Fibroblast of peridontal ligament (primary cell): Measurements from ENCODE around the gene THEMIS2.
"Not testable (repeated sequence)": the region's sequence is repeated elsewhere in the genome, so short reads cannot be mapped to it uniquely, and the experiment has no call there.

Experiments
- DNase-seq: peaks from one replicate; pipeline ENCODE4 v3.0.0-alpha.2; 2010; ENCODE audit errors: extremely low read depth

The THEMIS2 gene

DNA sequence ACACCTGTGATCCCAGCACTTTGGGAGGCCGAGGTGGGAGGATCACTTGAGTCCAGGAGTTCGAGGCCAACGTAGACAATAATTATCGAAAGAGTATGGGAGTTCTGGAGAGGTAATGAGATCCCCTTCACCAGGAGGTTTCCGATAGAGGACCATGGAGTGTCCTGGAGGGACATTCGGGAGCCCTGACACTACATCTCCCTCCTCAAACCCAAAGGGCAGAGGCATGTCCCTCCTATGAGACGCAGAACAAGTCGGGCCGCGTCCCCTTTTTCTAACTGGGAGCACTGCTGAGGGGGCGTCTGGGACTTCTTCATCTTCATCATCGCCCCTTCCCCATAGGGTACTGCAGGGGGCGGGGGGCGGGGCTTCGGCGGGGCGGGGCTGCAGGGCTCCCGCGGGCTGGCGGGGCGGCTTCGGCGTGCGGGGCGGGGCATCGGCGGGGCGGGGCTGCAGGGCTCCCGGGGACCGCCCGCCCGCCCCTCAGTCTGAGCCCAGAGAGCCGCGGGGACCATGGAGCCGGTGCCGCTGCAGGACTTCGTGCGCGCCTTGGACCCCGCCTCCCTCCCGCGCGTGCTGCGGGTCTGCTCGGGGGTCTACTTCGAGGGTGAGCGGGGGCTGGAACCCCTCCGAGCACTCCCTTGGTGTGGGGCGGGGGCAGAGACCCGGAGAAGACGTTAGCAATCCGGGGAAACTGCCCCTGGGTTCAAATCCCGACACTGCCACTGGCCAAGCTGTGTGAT, at the start of gene THEMIS2:
Gene THEMIS2 (plus strand): TSS at position 486 of the 743 bp plus-strand sequence. CDS start 28 bp downstream, at position 514.
- no peak for DNase-seq

DNA sequence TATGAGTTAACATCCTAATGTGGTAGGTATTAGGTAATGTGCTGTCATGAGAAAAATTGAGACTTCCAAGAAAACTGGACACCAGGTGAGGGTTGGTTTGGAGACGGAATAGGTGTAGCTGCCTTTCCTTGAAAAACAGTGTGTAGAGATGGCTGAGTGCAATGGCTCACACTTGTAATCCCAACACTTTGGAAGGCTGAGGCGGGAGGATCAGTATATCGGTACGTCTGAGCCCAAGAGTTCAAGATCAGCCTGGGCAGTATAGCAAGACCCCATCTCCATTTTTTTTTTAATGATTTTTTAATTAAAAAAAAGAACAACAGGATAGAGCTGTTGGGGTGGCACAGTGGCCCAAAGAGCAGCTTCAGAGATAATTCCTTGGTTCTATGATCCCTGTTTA, 48.6 kb upstream of the THEMIS2 start:
- DNase-seq = no peak

DNA sequence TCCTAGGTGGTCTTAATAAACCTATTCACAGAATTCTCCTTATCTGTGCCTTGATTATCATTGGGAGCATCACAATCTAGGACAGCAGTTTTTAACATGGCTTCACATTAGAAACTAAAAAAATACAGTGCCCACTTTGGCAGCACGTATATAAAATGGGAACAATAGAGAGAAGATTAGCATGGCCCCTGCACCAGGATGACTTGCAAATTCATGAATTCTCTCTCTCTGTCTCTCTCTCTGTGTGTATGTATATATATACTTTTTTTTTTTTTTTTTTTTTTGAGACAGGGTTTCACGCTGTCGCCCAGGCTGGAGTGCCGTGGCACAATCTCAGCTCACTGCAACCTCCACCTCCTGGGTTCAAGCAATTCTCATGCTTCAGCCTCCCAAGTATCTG, 47.9 kb upstream of the THEMIS2 start:
- no peak for DNase-seq

DNA sequence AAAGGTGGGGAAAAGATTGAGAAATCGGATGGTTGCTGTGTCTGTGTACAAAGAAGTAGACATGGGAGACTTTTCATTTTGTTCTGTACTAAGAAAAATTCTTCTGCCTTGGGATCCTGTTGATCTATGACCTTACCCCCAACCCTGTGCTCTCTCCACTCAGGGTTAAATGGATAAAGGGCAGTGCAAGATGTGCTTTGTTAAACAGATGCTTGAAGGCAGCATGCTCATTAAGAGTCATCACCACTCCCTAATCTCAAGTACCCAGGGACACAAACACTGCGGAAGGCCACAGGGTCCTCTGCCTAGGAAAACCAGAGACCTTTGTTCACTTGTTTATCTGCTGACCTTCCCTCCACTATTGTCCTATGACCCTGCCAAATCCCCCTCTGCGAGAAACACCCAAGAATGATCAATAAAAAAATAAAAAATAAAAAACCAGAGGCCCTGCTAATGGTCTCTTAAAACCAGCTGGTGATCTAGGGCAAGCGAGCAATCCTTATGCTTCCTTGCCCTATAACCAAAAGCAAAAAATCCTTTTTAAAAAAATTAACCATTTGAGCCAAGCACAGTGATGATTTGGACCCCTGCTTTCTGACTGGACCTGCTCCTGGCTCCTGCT, 42.9 kb upstream of the THEMIS2 start:
- not testable (repeated sequence) for DNase-seq

DNA sequence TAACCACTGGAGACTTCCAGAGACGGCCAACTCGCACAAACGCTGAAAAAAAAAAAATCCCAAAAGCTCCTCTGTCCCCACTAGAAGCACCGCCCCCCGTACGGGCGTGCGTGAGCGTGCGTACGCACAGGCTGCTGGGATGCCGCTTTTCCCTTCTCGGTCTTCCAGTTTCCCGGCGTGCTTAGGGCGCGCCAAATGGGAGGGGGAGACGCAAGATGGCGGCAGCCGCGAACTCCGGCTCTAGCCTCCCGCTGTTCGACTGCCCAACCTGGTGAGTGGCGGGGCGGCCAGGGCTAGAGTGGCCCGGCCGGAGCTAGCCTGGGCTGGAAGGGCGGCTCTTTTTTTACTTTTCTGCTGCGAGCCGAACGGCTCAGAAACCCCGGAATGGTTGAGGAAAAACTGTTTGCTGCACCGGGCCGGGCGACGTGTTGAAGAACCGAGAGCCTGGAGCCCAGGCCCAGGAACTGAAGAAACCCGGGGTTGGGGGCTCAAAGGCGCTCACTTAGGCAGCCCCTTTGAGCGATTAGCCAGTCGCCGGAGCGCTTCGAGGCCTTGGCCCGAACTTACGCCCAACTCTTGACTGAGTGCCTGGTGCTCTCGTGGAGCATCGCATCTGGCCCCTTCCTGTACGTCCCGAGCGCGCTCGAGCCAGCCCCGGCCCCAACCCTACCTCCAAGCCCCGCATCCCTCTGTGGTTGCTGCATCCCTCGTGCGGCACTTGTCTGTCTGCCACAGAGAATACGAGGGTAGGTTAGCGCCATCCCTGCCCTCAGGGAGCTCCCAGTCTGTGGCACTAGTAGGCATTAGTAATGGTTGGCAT, 41.5 kb upstream of the THEMIS2 start, which contains the start of gene PPP1R8:
Gene PPP1R8 (plus strand): TSS at position 162 of the 820 bp plus-strand sequence. CDS start 54 bp downstream, at position 216.
- peak; percentile 95 for DNase-seq

DNA sequence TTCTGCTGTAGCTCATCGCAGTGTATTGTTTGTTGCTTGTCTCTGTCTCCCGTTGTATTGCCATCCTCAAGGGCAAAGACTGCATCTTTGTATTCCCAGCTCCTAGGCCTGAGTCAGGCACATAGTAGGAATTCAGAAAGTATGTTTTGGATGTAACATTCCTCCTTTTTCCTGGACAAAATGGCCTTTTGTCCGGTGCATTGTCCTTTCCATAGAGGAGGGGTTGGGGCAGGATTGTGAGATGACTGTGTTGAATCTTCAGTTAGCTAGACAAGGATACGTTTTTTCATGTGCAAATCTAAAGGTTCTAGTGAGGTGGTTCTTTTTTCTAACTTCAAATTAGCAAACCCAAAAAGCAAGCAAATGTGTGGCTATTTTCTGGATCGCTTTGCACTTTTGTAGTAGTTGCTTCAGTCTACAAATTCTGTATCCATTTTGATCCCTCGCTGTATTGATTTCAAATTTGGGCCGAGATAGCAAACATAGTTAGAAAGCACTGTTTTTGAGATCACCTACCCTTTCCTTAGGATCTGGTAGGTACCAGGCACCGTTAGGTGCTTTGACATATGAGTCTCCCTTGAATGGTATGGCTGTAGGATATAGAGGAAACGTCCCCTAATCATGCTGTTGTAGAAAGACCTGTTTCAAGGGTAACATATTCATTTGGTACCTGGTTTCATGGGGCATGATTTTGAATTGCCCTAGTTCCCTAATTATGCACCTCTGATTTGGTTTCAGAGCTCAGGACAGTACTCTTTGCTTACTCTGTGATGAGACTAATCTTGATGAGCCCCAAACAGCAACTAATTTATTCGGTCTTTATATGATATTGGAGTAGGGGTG, 40.6 kb upstream of the THEMIS2 start:
- DNase-seq = peak; percentile 16

DNA sequence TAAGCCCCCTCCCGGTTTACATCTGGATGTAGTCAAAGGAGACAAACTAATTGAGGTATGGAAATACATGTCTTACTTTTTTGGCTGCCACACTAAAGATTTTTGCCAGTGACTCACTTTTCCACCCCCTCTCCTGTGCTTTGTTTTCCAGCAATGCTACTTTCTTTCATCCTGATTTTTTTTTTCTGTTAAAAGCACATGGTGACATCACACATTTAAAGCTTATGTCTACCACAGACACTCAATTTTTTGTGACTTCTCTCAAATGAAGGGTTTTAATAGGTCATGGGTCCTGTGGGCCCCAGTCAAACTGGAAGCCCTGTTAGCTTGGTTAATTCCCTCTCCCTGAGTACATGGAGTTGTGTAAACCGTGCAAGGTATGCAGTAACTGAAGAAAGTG, 39.6 kb upstream of the THEMIS2 start:
- peak; percentile 21 for DNase-seq

DNA sequence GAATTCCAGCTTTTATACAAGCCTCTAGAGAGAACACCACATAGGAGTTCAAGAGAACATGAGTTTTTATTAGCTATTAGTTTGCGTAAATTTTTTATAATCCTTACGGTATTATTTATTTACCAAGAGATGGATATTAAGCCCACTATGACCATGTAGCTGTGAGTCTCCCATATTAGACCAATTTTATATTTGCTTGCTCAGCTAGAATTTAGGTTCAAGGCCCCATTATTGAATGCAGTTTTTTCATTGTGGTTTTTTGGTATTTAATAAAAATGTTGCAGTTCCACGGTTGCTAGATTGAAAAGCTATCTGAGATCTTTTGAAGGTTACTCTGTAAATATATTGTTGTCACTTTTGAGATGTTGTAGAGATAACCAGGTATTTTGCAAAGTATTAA, 38.9 kb upstream of the THEMIS2 start:
- no peak for DNase-seq

DNA sequence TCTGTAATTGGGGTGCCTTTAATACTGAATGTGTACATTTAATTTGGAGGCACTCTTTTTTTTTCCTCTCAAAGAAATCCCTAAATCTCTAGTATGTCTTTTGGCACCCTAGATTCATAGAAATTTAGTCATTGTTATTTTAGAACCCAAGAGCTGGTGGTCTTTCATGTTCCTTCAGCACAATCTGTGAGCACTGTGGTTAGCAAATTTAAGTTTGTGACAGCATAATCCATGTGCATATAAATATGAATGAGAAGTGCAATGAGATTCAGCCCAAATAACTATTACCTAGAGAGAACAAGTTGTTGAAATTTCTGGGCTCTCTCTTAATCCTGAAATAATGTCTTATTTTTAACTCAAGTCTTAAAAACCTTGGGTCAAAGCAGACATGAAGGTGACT, 37.3 kb upstream of the THEMIS2 start:
- DNase-seq = no peak

DNA sequence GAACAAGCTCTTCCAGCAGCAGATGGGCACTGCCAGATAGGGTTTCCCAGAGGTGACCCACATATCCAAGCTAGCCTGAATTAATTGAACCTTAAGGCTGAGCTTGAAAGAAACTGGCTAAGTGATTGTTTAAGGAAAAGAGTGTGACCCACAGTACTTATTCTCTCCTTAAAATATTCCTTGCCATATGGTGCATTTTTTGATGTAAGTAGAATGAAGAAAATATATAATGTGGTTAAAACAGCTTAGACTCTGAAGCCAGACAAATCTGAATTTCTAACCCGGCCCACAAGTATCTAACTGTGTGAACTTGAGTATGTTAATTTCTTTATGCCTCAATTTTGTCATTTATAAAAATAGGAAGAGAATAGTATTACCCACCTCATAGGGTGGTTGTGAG, 36.8 kb upstream of the THEMIS2 start:
- DNase-seq = no peak

DNA sequence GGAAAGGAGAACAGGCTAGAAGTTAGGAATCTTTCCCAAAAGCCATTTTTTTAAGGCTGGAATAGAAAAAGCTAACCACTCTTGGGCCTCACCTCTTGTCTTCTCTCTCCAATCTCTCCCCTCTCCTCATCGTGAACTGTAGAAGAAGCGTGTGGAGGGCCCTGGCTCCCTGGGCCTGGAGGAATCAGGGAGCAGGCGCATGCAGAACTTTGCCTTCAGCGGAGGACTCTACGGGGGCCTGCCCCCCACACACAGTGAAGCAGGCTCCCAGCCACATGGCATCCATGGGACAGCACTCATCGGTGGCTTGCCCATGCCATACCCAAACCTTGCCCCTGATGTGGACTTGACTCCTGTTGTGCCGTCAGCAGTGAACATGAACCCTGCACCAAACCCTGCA, 22.4 kb upstream of the THEMIS2 start:
- no peak for DNase-seq

DNA sequence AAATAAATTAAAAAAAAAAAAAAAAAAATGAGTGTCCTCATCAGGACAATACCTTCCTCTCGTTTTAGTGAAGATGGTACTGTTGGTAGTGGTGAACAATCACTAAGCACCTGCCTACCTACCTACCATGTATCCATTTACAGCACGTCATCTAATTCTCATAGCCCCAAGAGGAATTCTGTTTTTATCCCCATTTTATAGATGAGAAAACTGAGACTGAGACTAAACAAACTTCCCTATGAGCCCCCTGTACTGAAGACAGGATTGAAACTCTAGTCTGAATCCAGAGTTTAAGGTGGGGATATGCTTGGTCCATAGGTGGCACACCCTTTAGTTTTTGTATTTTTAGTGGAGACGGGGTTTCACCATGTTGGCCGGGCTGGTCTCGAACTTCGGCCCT, 17.3 kb upstream of the THEMIS2 start:
- DNase-seq = no peak

DNA sequence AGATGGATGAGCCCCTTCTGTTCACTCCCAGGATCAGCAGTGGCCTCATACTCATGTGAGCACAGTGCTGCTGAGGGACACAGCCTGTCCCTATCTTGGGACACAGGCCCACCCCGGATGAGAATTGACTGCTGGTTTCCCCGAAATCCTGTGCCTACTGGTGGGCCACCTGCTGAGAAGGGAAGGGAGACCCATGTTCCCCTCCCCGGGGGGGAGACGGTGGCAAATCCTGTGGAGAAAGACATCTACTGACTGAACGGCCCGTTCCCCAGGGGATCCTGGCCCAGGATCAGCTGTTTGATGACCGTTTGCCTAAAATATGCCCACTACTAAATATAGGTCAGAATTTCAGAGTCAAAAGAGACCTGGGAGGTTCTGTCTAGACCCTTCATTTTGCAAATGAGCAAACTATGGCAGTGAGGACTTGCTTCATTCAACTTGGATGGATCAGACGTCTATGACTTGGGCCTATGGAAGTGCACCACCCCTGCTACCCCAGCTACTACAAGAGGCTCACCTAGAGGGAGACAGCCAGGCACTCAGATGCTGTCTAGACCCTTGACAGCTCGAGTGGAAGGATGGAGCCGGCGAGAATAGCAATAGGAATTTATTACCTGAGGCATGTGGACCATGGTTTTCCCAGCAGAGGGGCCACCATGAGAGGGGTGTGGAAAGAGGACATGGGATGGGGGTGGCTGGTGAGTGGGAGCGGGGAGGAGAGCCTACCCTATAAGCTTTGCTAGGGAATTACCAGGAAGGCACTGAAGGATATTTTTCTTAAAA, 15.6 kb upstream of the THEMIS2 start:
- no peak for DNase-seq

DNA sequence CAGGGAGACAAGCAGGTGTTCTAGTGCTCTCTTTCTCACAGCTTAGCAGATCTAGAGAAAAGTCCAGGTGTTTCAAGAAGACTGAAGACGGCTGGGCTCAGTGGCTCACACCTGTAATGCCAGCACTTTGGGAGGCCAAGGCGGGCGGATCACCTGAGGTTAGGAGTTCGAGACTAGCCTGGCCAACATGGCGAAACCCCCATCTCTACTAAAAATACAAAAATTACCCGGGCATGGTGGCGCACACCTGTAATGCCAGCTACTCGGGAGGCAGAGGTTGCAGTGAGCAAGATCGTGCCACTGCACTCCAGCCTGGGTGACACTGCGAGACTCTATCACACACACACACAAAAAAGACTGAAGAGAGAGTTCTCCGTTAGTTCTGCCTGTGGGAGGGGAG, 14.8 kb upstream of the THEMIS2 start:
- not testable (repeated sequence) for DNase-seq

DNA sequence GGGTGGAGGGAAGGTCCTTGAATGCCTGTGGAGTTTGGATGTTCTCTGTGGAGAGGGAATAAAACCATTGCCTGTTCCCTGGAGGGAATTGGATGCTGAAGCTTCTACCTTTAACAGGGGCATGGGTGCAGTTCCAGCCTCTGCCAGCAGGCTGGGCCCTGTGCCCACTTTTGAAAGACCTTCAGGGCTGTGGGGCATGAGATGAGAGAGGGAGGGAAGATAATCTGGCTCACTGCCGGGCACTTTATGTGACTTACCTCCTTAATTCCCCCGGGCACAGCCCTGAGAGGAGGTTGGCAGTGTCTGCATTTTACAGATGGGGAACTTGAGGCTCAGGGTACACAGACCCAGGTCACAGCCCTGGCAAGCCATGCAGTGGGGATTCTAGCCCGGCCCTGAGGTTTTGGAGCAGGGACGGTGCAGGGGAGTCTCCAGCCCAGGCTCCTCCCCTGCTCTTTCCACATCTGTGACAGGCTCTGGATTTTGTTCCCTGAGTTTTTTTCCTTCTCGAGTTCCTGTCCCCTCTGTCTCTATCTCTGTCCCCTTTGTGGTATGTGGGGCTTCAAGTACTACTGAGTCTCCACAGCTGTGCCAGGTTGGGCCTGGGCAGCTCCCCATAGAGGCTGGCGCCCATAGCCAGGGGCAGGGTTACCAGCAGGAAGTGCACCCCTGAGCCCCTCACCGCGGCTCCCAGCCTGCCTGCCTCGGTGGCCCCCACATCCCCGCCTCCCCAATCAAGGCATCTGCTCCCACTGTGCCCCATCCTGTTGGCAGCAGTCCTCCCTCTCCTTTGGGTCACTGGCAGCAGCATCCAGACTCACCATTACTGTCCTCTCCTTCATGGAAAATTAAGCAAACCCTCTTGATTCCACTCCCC, 14.0 kb upstream of the THEMIS2 start:
- peak; percentile 85 for DNase-seq

DNA sequence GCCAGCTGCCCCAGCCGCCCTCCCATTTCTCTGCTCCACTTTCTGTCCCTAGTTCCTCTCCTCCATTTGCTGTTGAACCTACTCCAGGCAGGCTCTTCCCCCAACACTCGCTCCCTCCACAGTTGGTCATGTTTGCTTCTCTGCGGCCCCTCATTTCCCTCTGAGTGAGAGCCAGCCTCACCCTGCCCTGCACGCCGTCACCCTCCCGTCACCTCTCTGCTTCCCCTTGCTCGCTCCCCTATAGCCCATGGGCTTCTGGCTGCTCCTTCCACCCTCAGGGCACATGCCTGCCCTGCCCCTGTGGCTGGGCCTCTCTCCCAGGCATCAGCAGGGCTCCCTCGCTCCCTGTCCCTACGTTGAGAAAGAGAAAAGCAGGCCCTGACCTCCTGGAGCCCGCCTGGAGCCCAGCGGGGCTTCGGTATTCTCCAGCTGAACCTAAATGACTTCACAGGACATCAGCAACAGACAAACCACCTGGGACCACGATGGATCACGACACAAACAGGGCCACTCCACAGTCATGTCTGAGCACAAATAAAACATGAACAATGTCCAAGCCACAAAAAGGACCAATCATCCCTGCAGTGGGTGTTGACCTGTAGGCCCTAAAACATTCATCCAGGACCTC, 13.3 kb upstream of the THEMIS2 start:
- DNase-seq = no peak

DNA sequence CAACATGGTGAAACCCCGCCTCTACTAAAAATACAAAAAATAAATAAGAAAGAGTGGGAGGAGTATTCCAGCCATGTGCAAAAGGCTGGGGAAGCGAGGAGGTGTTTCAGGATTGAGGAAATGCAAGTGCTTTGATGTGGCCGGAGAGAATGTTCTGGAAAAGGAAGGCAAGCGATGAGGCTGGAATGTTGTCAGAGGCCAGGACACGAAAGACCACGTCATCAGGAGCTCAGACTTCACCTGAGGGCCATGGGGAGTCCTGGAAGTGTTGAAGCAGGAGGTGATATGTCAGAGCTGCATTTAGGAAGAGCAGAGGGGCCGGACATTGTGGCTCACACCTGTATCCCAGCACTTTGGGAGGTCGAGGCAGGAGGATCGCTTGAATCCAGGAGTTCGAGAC, 10.9 kb upstream of the THEMIS2 start:
- DNase-seq = no peak

DNA sequence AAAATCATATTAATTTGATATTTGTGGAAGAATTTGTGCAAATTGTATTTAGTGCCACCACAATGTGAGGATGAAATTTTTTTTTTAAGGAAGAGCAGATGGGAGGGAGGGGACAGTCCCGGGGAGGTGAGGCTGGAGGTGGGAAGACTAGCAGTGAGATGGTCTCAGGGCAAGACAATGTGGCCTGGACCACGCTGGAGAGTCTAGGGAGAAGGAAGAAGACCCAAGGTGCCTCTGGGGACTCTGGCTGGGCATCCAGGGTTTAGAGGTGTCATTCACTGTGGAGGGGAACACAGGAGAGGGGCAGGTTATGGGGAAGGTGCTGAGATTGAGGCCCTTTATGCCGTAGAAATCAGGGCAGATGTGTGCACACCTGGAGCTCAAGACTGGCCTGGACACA, 10.3 kb upstream of the THEMIS2 start:
- no peak for DNase-seq
